ENCODE data around the gene KLHL29.
"Not testable (repeated sequence)": the region's sequence is repeated elsewhere in the genome, so short reads cannot be mapped to it uniquely, and the experiment has no call there.

KLHL29 gene

DNA sequence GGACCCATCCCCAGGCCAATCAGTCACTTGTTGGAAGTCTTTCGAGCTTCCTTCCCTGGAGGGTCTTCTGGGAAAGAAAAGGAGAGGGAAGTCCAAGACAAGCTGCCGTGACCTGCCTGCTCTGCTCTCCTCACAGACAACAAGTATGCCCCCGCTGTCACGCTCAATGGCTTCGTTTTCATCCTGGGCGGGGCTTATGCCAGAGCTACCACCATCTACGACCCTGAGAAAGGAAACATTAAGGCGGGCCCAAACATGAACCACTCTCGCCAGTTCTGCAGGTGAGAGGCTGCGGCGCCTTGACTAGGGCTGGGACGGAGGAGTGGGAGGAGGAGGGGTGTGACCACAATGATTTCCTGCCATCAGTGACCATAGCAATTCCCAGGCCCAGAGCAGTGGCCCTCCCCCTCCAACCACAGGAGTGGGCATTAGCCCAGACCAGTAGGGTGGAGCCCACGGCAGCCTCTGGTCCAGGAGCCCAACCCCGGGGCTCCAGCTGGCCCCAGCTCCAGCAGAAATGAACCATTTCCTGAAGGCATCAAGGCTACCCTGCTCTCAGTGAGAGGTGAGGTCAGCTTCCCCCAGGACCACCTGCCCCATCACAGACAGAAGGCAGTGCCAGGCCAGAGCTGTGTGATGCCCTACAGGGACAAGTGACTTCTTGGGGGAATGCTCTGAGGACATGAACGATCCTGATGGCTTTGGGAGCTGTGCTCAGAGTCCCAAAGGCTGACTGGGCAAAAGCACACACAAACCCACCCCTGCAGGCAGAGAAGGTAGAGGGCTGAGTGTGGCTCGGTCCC, 318.8 kb downstream of the KLHL29 start:
- FAIRE-seq: no peak

DNA sequence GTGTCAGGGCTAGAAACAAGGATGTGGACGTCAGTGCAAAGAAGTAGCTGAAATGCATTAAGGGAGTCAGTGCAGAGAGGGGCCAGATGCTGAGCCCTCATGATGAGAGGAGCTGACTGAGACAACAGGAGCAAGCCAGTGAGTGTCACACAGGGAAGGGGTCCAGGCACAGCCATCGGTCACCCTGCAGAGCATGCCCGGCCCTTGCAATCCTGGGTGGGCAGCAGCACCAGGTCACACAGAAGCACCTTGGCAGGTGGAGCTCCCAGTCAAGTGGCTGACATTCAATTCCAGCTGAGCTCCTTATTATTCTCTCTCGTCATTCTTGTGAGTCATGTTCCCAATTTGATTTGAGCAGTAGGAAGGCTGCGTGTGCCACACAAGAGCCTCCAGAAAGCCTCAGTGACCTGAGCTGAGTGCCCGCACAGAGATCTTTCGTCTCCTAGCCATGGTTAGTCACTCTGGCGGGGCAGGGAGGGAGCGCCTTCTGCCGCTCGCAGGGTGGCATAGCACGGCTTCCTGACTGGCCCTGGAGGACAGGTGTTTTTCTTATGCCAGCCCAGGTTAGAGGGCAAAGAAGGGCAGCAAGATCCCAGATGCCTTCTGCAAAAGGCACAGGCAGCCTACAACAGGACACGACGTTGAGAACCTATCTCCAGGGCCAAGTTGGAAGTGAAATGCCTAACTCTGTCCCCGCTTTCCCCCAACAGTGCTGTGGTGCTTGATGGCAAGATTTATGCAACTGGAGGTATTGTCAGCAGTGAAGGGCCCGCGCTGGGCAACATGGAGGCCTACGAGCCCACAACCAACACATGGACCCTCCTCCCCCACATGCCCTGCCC, 321.0 kb downstream of the KLHL29 start:
- FAIRE-seq: no peak

DNA sequence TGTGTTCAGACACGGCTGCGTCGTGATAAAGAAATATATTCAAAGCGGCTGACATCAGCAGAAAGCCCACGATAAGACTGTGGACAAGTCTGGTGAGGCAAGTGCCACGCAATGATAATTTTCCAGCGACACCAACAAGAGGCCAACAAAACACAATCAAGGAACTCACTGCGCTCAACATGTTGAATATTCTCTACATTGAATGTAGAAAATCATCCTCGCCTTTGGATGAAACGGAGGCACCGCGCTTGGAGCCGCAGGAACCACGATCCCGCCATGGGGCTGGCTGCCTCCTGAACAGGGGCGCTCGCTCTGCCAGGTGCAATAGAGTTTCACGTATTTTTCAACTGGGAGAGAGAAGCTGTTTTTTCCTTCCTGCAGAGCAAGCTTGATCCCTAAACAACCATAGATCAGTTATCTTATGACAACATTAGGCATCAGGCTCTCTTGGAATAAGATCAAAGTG, 321.7 kb downstream of the KLHL29 start:
- FAIRE-seq: no peak

DNA sequence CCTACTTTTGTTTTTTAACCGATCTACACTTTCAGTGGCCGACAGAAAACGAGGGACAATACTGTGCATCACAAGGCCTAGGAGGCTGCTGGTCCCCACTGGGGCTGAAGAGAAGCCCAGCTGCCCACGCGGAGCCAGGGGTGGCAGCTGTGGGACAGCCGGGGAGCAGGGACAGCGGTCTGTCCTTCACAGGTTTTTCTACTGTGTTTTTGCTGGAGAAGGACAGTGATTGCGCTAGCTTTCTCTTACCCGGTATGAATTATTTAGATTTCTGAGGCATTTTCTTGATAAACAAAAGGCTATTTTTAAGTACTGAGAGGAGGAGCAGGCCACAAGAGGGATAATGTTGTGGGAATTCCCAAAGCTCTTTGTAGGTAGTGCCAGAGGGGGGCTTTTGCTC, 322.1 kb downstream of the KLHL29 start:
- no peak for FAIRE-seq

DNA sequence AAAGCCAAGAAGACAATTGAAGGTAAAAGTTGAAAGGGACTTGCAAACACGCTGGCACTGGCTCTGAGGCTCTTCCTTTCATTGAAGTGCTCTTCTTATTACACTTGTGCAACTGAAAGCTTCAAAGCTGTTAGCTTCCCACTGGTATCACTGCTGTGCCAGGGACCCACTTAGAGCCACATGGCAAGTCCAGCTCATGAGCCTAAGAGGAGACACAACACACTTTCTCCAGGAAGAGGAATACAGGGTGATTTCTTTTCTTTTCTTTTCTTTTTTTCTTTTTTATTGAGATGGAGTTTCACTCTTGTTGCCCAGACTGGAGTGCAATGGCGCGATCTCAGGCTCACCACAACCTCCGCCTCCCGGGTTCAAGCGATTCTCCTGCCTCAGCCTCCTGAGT, 323.8 kb downstream of the KLHL29 start:
- no peak for FAIRE-seq

DNA sequence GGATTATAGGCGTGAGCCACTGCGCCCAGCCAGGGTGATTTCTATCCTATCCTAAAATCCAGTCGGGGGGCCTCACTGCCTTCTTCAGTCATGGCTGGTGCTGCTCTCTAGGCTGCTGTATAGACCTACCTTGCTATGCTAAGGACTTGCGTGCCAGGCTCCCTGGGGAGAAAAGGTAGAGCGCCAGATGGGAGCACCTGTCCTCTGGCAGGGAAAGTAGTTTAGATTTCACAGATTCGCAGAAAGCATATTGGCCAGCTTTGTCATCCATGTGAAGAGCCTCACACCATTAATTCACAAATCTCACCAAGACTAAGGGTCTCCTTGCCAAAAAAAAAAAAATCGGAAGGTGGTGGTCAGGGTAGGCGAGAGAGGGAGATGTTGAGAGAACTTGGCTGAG, 324.3 kb downstream of the KLHL29 start:
- no peak for FAIRE-seq

DNA sequence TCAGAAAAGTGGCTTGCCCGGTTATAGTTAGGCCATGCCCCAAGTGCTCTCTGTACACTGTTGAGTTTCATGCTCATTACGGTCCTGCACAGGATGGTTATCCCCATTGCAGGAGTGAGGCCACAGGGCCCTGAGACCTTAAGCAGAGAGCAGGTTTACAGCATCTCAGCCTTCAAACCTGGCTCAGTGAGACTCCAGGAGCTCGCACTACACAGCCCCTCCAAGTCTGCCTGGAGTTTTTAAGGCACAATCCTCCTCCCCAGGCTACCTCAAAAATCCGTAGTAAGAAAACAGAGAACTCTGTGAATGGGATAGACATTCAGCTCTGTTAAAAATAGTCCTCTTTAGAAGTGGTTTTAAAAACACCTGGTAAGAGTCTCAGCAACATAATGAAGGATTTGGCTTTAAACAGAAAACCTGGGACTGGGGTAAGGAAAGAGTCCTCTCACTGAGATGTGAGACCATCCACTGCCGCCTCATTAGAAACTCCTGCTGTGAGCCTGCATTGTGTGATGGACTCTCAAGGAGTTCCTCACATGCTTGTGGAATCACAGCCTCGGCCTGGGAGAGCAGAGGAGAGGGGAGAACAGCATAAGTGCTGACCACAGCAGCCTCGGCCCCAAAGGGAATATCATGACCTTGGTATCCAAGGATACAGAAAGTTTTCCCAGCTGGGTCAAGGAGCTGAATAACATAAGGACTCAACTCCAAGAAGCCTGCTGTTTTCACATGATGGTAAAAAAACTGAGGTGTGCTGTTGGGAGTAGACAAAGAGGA, 327.2 kb downstream of the KLHL29 start:
- FAIRE-seq: peak; percentile 70

DNA sequence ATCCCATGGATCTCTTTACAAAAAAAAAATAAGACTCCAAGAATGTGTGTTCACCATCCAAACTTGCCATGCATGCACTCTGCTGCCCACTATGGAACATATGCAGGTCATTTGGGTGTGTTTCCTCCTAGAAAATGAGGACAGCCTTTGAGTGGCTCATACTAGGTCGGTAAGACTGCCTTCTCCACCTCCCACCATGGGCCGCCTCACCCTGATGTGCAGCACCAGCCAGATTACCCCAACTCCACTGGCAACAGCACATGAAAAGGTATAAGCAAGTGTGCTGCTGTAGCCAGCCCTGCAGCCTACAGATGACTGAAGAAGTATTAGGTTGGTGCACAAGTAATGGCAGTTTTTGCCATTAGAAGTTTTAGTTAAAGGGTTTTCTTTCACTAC, 327.8 kb downstream of the KLHL29 start:
- no peak for FAIRE-seq

DNA sequence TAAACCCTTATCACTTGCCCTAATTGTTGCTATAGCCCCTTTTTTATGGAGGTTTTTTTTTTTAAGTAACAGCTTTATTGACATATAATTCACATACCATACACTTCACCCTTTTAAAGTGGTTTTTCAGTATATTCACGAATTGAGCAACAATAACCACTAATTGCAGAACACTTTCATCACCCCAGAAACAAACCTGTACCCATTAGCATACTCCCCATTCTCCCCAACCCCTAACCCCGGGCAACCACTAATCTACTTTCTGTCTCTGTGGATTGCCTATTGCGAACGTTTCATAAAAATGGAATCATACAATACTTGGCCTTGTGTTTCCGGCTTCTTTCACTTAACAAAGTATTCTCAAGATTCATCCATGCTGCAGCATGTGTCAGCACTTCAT, 328.4 kb downstream of the KLHL29 start:
- FAIRE-seq: no peak

DNA sequence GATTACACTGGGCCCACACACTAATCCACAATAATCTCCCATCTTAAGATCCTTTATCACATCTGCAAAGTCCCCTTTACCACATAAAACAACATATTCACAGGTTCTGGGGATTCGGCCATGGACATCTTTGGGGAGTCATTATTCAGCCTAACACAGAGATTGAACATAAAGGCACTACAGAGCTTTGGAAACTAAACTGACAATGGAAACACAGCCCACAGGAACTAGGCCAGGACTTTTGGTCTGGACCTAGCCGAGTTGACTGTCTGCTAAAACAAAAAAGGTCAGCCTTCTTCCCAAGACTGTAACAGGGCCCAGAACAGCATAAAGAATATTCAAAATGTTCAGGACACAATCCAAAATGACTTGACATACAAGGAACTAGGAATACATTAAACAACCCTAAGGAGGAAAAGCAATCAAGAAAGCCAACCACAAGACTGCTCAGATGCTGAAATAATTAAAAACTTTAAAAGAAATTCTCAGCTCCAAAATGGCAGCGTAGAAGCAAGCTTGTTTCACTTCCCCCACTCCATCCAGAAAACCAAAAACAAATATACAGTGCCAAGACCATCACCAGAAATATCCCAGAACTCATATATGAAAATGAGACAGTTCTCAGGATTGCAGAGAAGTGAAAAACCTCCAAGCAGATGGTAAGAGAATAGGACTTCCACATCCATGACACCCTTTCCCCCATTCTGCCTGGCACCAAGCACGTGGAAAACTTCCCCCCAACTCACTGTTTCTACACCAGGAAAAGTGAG, 334.1 kb downstream of the KLHL29 start:
- no peak for FAIRE-seq

DNA sequence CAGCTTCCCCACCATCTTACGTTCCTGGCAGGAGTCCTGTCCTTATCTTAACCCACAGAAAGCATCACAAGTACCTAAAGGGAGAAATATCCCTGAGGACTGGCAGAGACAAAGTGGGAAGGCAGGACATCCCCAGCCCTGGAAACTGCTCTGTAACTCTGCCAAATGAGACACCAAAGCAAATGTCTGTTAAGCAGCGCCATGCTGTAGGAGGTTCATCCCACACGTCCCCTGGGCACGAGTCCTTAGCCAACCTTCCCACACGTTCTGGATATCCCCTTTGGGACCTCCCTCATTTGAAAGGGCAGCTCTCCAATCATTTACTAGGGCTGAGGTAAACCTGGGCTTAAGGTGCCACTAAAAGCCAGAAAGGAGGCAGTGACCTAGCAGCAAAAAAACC, 334.7 kb downstream of the KLHL29 start:
- no peak for FAIRE-seq

DNA sequence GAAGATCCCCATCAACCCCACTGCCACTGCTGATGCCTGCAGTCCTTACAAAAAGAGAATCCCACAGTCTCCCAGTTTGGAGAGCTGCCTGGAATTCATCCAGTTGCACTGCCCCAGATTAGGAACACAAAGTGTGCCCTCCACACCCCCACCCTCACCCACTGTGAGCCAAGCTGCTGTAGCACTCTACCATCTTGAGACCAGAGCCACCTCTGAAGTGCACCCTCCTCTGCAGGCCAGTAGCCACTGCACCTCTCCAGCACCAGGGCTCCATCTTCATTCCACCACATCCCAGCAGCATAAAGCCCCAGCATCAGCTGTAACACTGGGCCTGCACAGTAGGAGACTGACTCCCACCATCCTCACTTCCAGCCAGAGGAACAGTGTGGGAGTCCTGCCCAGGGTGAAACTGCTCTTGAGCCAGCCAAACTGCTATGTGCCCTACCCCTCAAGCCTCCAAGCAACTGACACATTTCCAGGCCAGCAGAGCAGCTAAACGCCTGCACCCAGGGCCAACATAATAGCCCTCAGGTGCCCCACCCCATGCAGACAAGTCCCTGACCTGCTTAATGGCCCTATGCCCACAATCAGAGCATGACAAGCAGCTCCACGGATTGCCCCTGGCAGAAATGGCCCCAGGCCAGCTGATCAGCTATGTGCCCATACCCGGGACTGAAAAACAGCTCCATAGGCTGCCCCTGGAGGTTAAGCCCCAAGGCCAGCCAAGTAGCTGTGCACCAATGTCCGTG, 335.9 kb downstream of the KLHL29 start:
- FAIRE-seq: no peak

DNA sequence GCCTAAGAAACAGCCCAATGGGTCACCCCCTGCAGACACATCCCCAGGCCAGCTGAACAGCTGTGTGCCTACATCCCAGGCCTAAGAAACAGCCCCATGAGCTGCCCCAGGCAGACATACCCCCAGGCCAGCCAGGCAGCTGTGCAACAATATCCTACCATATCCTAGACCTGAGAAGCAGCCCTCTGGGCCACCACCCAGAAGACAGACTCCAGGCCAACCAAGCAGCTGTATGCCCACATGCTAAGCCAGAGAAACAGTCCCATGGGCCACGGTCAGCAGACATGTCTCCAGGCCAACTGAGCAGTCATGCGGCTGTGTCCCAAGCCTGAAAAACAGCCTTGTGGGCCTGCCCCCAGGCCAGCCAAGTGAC, 336.5 kb downstream of the KLHL29 start:
- no peak for FAIRE-seq

DNA sequence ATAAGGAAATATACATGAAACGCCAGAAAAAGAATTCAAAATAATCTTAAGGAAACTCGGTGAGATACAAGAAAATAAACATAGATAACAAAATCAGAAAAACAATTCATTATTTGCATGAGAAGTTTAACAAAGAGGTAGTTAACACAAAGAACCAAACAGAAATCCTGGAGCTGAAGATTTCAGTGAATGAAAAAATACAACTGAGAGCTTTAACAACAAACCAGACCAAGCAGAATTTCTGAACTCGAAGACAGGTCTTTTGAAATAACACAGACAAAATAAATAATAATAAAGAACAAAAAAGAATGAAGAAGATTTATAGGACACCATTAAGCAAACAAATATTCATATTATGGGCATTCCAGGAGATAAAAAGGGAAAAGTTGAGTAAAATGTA, 337.3 kb downstream of the KLHL29 start:
- no peak for FAIRE-seq

DNA sequence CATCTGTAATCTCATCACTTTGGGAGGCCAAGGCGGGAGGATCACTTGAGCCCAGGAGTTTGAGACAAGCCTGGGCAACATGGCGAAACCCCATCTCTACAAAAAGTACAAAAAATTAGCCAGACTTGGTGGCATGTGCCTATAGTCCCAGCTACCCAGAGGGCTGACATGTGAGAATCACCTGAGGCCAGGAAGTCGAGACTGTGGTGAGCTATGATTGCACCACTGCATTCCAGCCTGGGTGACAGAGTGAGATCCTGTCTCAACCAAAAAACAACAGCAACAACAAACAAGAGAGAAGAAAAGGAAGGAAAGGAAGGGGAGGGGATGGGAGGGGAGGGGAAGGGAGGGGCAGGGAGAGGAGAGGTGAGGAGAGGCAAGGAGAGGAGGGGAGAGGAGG, 338.1 kb downstream of the KLHL29 start:
- FAIRE-seq: not testable (repeated sequence)

DNA sequence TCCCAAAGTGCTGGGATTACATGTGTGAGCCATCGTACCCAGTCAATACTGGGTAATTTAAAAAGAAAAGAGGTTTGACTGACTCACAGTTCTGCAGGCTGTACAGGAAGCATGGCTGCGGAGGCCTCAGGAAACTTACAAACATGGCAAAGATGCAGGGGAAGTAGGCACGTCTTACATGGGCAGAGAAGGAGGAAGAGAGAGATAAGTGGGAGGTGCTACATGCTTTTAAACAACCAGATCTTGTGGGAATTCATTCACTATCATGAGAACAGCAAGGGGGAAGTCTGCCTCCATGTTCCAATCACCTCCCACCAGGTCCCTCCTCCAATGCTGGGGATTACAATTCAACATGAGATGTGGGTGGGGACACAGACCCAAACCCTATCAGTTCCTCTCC, 349.4 kb downstream of the KLHL29 start:
- FAIRE-seq: no peak

DNA sequence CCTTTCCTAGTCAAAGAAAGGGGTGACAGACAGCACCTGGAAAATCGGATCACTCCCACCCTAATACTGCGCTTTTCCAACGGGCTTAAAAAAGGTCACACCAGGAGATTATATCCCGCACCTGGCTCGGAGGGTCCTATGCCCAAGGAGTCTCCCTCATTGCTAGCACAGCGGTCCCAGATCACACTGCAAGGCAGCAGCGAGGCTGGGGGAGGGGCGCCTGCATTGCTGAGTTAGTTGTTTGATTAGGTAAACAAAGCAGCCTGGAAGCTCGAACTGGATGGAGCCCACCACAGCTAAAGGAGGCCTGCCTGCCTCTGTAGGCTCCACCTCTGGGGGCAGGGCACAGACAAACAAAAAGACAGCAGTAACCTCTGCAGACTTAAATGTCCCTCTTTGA, 351.8 kb downstream of the KLHL29 start:
- not testable (repeated sequence) for FAIRE-seq

DNA sequence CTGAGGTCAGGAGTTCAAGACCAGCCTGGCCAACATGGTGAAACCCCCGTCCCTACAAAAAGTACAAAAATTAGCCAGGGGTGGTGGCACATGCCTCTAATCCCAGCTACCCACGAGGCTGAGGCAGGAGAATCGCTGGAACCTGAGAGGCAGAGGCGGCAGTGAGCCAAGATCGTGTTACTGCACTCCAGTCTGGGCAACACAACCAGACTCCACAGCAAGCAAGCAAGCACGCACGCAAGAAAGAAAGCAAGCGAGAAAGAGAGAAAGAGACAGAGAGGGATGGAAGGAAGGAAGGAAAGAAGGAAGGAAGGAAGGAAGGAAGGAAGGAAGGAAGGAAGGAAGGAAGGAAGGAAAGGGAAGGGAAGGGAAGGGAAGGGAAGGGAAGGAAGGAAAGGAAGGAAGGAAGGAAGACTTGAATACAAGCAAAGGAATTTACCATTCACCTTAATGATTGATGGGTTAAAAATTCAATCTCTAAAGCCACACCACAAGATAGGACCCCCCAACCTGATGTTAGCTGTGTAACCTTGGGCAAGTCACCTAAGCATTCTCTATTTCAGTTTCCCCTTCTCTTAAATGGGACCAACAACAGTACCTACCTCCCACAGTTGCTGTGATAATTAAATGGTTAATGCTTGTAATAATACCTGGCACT, 360.2 kb downstream of the KLHL29 start:
- no peak for FAIRE-seq

DNA sequence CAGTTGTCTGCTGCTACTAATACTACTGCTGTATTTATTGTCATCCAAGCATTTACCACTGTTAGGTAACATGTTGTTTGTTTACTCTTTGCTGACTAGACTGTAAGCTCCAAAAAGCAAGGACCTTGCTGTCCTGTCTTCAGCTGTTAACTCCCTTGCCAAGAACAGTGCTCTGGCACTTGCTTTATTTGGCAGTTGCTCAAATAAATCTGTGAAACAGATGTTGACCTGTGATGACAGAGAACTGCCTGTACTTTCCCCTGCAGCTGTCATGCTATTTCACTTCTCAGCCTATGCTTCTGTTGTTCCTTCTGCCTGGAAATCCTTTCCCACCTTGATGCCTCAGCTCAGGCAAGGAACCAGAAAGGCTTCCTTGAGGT, 360.7 kb downstream of the KLHL29 start:
- FAIRE-seq: no peak

DNA sequence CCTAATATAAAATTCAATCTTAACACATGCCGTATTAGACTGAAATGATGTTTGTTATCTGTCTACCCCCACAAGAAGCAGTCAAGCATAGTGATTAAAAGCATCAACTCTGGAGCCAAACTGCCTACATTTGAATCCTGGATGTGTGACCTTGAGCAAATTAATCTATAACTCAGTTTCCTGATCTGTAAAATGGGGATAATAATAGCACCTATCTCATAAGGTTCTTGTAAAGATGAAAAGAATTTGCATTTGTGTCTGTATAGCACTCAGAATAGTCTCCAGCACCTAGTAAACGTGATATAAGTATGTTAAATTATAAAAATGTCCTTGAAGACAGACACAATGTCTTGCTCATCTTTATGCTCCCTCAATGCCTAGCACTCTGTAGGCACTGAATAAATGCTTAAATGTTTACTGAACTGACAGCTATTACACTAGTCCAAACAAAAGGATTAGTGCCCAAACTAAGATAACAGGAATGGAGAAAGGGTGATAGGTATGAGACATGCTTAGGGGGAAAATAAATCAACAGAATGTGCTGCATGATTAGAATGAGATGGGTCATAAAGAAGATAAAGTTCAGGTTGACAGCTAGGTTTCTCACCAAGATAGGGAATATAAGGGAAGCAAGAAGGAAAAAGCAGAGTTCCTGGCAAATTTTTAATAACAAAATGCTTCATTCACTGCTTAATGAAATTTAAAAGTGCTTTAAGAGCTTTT, 361.3 kb downstream of the KLHL29 start:
- FAIRE-seq: no peak
